22Rv1 (cell line): ENCODE measurements around the gene PYGO1.

Experiments
- CTCF ChIP-seq: fragments of 450-650 bp; IDR thresholded peaks from 2 replicates; pipeline ENCODE4 v1.5.1; 2017; ENCODE audit warnings: mild to moderate bottlenecking
- ZFX ChIP-seq: fragments of 450-650 bp; IDR thresholded peaks from 2 replicates; pipeline ENCODE4 v1.6.1; 2017; ENCODE audit warnings: antibody characterized with exemption, borderline replicate concordance

GRCh38 chr15:55527150-55527549 lies 61.0 kb downstream of the PYGO1 start:
- no peak for TF ChIP-seq CTCF
- TF ChIP-seq ZFX = no peak
